ENCODE measurements around the gene THAP11. TPM values are rescaled to one million over a fixed set of nuclear protein-coding genes. Genes with fewer than 3 reads are reported as not detected.
A peak's percentile ranks its signal among the peaks of the same experiment; 100 is the strongest.

Gene THAP11
- total and polyA plus RNA-seq, 4 donors: 9.6 to 31.1 (median 24.6) TPM

DNA sequence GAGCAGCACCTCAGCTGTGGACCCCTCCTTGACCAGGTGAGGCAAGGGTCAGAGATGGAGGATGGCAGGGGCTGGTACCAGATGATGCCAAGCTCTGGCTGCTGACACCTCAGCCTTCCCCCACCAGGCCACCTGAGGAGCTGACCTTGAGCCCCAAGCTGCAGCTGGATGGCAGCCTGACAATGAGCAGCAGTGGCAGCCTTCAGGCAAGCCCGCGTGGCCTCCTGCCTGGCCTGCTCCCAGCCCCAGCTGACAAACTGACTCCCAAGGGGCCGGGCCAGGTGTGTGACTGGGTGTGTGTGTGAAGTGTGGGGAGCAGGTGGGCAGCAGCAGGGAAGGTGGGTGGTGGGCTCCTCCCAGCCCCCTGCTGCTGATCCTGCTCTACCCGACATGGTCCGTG is 37.8 kb downstream of the THAP11 start:
- 91 to 94% methylated on average over 5 of the region's 5 CpGs for WGBS, 2 donors
- Histone ChIP-seq H3K4me3 (no peak overlapping the region), H3K27me3 (ENCODE audit: control insufficient read depth in 3 of 3, insufficient read depth in 3 of 3, low read length in 2 of 3) (no peaks in the 10 kb centered on the region), H3K36me3 (ENCODE audit: control insufficient read depth in 4 of 4, insufficient read depth in 4 of 4, low read length in 4 of 4) (peaks cover 10 to 82% (median 60%) of the 10 kb centered on the region in 4 donors), H3K27ac (ENCODE audit: low read depth in 1 of 2, low read length in 1 of 2) (no peak overlapping the region), H3K9ac (ENCODE audit: insufficient read depth in 1 of 2, low read length in 2 of 2) (no peak overlapping the region), H3K4me1 (ENCODE audit: control insufficient read depth in 5 of 5, insufficient read depth in 5 of 5, low read length in 5 of 5) (peaks cover 0 to 8% (median 3%) of the 10 kb centered on the region in 5 donors), H3K9me3 (ENCODE audit: control insufficient read depth in 4 of 4, insufficient read depth in 3 of 4, low read length in 3 of 4) (no peaks in the 10 kb centered on the region)
- DNase-seq: no peak
- ATAC-seq (ENCODE audit: insufficient read depth, low FRiP score): no peak
- no peak for TF ChIP-seq CTCF (IDR thresholded peaks at IDR 0.05; ENCODE audit: control extremely low read depth, extremely low read depth)

DNA sequence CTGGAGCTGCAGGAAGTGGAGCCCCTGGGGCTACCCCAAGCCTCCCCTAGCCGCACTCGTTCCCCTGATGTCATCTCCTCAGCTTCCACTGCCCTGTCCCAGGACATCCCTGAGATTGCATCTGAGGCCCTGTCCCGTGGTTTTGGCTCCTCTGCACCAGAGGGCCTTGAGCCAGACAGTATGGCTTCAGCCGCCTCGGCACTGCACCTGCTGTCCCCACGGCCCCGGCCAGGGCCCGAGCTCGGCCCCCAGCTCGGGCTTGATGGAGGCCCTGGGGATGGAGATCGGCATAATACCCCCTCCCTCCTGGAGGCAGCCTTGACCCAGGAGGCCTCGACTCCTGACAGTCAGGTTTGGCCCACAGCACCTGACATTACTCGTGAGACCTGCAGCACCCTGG is 38.5 kb downstream of the THAP11 start:
- Histone ChIP-seq H3K36me3 (ENCODE audit: control insufficient read depth in 4 of 4, insufficient read depth in 4 of 4, low read length in 4 of 4) (peaks cover 10 to 81% (median 59%) of the 10 kb centered on the region in 4 donors), H3K9ac (ENCODE audit: insufficient read depth in 1 of 2, low read length in 2 of 2) (no peak overlapping the region), H3K27ac (ENCODE audit: low read depth in 1 of 2, low read length in 1 of 2) (no peak overlapping the region), H3K4me1 (ENCODE audit: control insufficient read depth in 5 of 5, insufficient read depth in 5 of 5, low read length in 5 of 5) (peaks cover 0 to 11% (median 3%) of the 10 kb centered on the region in 5 donors), H3K27me3 (ENCODE audit: control insufficient read depth in 3 of 3, insufficient read depth in 3 of 3, low read length in 2 of 3) (no peaks in the 10 kb centered on the region), H3K4me3 (no peak overlapping the region), H3K9me3 (ENCODE audit: control insufficient read depth in 4 of 4, insufficient read depth in 3 of 4, low read length in 3 of 4) (no peaks in the 10 kb centered on the region)
- DNase-seq (no peak), ATAC-seq (ENCODE audit: insufficient read depth, low FRiP score) (no peak)
- TF ChIP-seq CTCF (IDR thresholded peaks at IDR 0.05; ENCODE audit: control extremely low read depth, extremely low read depth): no peak
- WGBS, 2 donors: 94 to 96% methylated on average over 13 of the region's 13 CpGs

- peak overlapping the region in 1 of 2 donors; percentile 63 for H3K27ac ChIP-seq (ENCODE audit: low read depth in 1 of 2, low read length in 1 of 2)
- ATAC-seq (ENCODE audit: insufficient read depth, low FRiP score) (no peak), DNase-seq (no peak)
- H3K36me3 ChIP-seq (ENCODE audit: control insufficient read depth in 4 of 4, insufficient read depth in 4 of 4, low read length in 4 of 4): peaks cover 10 to 79% (median 59%) of the 10 kb centered on the region in 4 donors
- H3K27me3 ChIP-seq (ENCODE audit: control insufficient read depth in 3 of 3, insufficient read depth in 3 of 3, low read length in 2 of 3): no peaks in the 10 kb centered on the region
- peaks cover 0 to 11% (median 3%) of the 10 kb centered on the region in 5 donors for H3K4me1 ChIP-seq (ENCODE audit: control insufficient read depth in 5 of 5, insufficient read depth in 5 of 5, low read length in 5 of 5)
- no peaks in the 10 kb centered on the region for H3K9me3 ChIP-seq (ENCODE audit: control insufficient read depth in 4 of 4, insufficient read depth in 3 of 4, low read length in 3 of 4)
- H3K4me3 ChIP-seq: no peak overlapping the region
- no peak for TF ChIP-seq CTCF (IDR thresholded peaks at IDR 0.05; ENCODE audit: control extremely low read depth, extremely low read depth)
- no peak overlapping the region for H3K9ac ChIP-seq (ENCODE audit: insufficient read depth in 1 of 2, low read length in 2 of 2)
- WGBS, 2 donors: 93 to 94% methylated on average over 21 of the region's 21 CpGs
Measured at GRCh38 chr16:67881621-67882161, 39.6 kb downstream of the THAP11 start.

Data from lung (tissue), 12 donors.